GM10248 (cell line): ENCODE results near the gene PLCB4.

ENCODE experiments used
- CTCF ChIA-PET: fragments of 300-600 bp; sonication (Branson Sonifier 250); formaldehyde crosslinking; extraction: SDS; loops from one replicate; lab custom pipeline; 2021; ENCODE audit warnings: antibody characterized with exemption; lab: Yijun Ruan, JAX
- POLR2A ChIA-PET: fragments of 350-650 bp; sonication (Branson Sonifier 250); formaldehyde crosslinking; extraction: SDS; loops from one replicate; lab custom pipeline; 2020; ENCODE audit warnings: antibody characterized with exemption; lab: Yijun Ruan, JAX
- DNase-seq: peaks from one replicate; pipeline ENCODE4 v3.0.0; 2012; ENCODE audit errors: extremely low spot score
- CTCF ChIP-seq: IDR thresholded peaks from 2 replicates; pipeline ENCODE4 v1.5.1; 2012; ENCODE audit warnings: mild to moderate bottlenecking, low read depth; ENCODE audit errors: extremely low read depth, missing control alignments, control extremely low read depth

Gene PLCB4

DNA sequence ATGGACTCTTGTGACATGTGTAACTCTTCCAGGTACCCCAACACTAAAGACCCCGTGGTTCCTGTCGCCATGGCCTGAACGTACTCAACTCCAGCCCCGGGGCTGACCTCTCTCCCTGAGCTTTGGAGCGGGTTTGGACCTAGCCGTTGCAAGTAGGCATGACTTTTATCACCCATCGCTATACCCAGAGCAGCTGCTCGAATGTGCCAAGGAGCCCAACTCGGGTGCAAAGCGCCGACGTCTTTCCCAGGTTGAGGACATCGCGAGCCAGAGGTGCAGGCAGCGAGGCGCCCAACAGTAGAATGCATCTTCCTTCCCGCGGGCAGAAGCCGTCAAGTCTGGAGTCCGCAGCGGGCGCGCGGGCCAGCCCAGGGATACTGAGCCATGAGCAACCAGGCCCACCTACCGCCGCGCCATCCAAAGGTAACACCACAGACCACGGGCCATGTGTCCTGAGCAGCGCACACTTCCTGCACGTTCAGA lies 439.9 kb downstream of the PLCB4 start:
- CTCF ChIA-PET = no interaction called here
- TF ChIP-seq CTCF = no peak
- POLR2A ChIA-PET = no interaction called here
- no peak for DNase-seq

- POLR2A ChIA-PET = no interaction called here
- CTCF ChIA-PET = no interaction called here
- no peak for TF ChIP-seq CTCF
Measured at GRCh38 chr20:9509246-9509645, 440.4 kb downstream of the PLCB4 start.

GRCh38 chr20:9510911-9511310 lies 442.0 kb downstream of the PLCB4 start:
- ChIA-PET POLR2A (no interaction called here), CTCF (no interaction called here)
- TF ChIP-seq CTCF = no peak
- DNase-seq = no peak

More at GRCh38 chr20:9509246-9509645, 440.4 kb downstream of the PLCB4 start:
- DNase-seq = no peak

GRCh38 chr20:9514072-9514460 lies 445.2 kb downstream of the PLCB4 start:
- no peak for TF ChIP-seq CTCF
- ChIA-PET POLR2A (no interaction called here), CTCF (no interaction called here)
- no peak for DNase-seq

GRCh38 chr20:9514461-9515213 lies 445.8 kb downstream of the PLCB4 start, which contains the start of gene LAMP5:
TSS of gene LAMP5 (plus strand) at chr20:9514590. CDS start at chr20:9514853, 263 bp downstream.
- no peak for DNase-seq
- ChIA-PET CTCF (no interaction called here), POLR2A (no interaction called here)
- TF ChIP-seq CTCF = no peak

DNA sequence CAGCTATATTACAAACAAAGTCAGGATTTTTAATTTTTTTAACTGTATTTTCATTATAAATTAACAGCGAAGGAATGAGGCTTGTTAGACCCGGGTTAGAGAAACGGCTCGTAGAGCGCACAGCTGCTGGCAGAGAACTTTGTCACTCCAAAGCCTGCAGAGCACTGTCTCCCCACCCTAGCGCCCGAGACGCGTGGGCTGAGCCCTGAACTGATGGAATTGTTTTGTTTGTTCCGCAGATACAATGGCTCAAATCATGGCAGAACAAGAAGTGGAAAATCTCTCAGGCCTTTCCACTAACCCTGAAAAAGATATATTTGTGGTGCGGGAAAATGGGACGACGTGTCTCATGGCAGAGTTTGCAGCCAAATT lies 446.3 kb downstream of the PLCB4 start:
- ChIA-PET CTCF (no interaction called here), POLR2A (no interaction called here)
- no peak for DNase-seq
- no peak for TF ChIP-seq CTCF
